HepG2 (cell line): ENCODE measurements around the gene RNASE11. TPM values are rescaled to one million over a fixed set of nuclear protein-coding genes. Genes with fewer than 3 reads are reported as not detected.

Source experiments
- ATAC-seq: fragments of 200-7000 bp; cut with Tn5 transposase; 3 replicates; pipeline ENCODE4 v1.9.1; 2020; ENCODE audit warnings: mild to moderate bottlenecking, moderate library complexity
- BruUV-seq: library from RNA; stranded (reverse); fragments of 400-500 nt; replicated peaks from 2 replicates; lab custom pipeline; 2021; lab: Mats Ljungman, UMichigan
- CTCF ChIA-PET: fragments of 300-600 bp; formaldehyde crosslinking; extraction: SDS; loops from one replicate; lab custom pipeline; 2021; ENCODE audit warnings: low total read pairs, inconsistent platforms, low intra/inter-chr PET ratio; lab: Yijun Ruan, JAX
- POLR2A ChIA-PET: fragments of 350-600 bp; sonication (Branson Sonifier 250); formaldehyde crosslinking; loops from one replicate; lab custom pipeline; 2020; ENCODE audit warnings: antibody characterized with exemption, inconsistent platforms; lab: Yijun Ruan, JAX
- DNase-seq: peaks from one replicate; pipeline ENCODE4 v3.0.0-alpha.2; 2015; ENCODE audit warnings: low spot score
- FAIRE-seq: peaks from 3 replicates; lab custom pipeline; 2011; peaks lifted over from hg19 to GRCh38; lab: Jason Lieb, UNC
- H2AFZ ChIP-seq: one replicate; pipeline ENCODE4 v1.6.1; 2011; ENCODE audit warnings: low read length, inconsistent platforms
- H3K27ac ChIP-seq: fragments of 300-600 bp; 3 replicates; pipeline ENCODE4 v1.8.0; 2011; ENCODE audit warnings: mixed run types, mild to moderate bottlenecking, mixed read lengths, low read length, inconsistent platforms; ENCODE audit not compliant: insufficient read depth; ENCODE audit errors: extremely low read length
- H3K27me3 ChIP-seq, 2 experiments: fragments of 200-600 bp in 1 of 2; 2 replicates in 1 of 2; 3 replicates in 1 of 2; pipeline versions ENCODE4 v1.6.0 to v1.8.0; 2011; ENCODE audit warnings: low read length in 2 of 2, mild to moderate bottlenecking in 2 of 2, moderate library complexity in 2 of 2, inconsistent platforms in 1 of 2; ENCODE audit not compliant: insufficient read depth in 2 of 2, control insufficient read depth in 1 of 2
- H3K36me3 ChIP-seq, 2 experiments: fragments of 200-600 bp in 1 of 2; replicated peaks in 1 of 2; 2 replicates in 1 of 2; 3 replicates in 1 of 2; pipeline versions ENCODE4 v1.5.1 to v1.8.0; 2011; ENCODE audit warnings: low read length in 2 of 2, inconsistent platforms in 1 of 2; ENCODE audit not compliant: insufficient read depth in 2 of 2, control insufficient read depth in 1 of 2
- H3K4me1 ChIP-seq: 2 replicates; pipeline ENCODE4 v1.5.1; 2012; ENCODE audit warnings: low read length, inconsistent platforms; ENCODE audit not compliant: insufficient read depth
- H3K4me2 ChIP-seq: 2 replicates; pipeline ENCODE4 v1.6.0; 2011; ENCODE audit warnings: low read depth, low read length, inconsistent platforms
- H3K4me3 ChIP-seq, 3 experiments: fragments of 200-600 bp in 1 of 3; sonication (generic), shearing (Covaris generic) in 1 of 3; replicated peaks in 1 of 3; 2 replicates each; pipeline ENCODE4 v1.5.1; 2011 to 2016; ENCODE audit warnings: low read length in 3 of 3, inconsistent platforms in 2 of 3, low read depth in 2 of 3, mild to moderate bottlenecking in 2 of 3, control low read depth in 1 of 3, mixed read lengths in 1 of 3; ENCODE audit not compliant: insufficient read depth in 1 of 3
- H3K79me2 ChIP-seq: one replicate; pipeline ENCODE4 v1.6.1; 2011; ENCODE audit warnings: low read length, inconsistent platforms; ENCODE audit not compliant: insufficient read depth
- H3K9ac ChIP-seq: 2 replicates; pipeline ENCODE4 v1.6.0; 2011; ENCODE audit warnings: mild to moderate bottlenecking, low read depth, low read length, inconsistent platforms; ENCODE audit not compliant: insufficient read depth
- H3K9me3 ChIP-seq: 2 replicates; pipeline ENCODE4 v1.5.1; 2012; ENCODE audit warnings: mild to moderate bottlenecking, low read length
- H4K20me1 ChIP-seq: 2 replicates; pipeline ENCODE4 v1.6.0; 2011; ENCODE audit warnings: inconsistent platforms, mild to moderate bottlenecking, low read length, moderate library complexity; ENCODE audit not compliant: insufficient read depth
- CEBPB ChIP-seq: IDR thresholded peaks from 2 replicates; pipeline ENCODE4 v1.6.1; 2011; ENCODE audit warnings: low read depth, low read length, improper control_type of control experiment, borderline replicate concordance
- E2F5 ChIP-seq: sonication (generic); formaldehyde crosslinking; conservative IDR thresholded peaks from 2 replicates; pipeline ENCODE4 v1.4.0; 2020; ENCODE audit warnings: missing genetic modification reagents
- ELF3 ChIP-seq: IDR thresholded peaks from 2 replicates; pipeline ENCODE4 v1.6.1; 2016; ENCODE audit warnings: missing genetic modification reagents, missing compliant biosample characterization
- EP300 ChIP-seq, 3 experiments: sonication (generic) in 1 of 3; formaldehyde crosslinking in 1 of 3; IDR thresholded peaks; 2 replicates each; pipeline versions ENCODE4 v1.5.1 to v1.6.1; 2011 to 2020; ENCODE audit warnings: low read depth in 2 of 3, low read length in 2 of 3, borderline replicate concordance in 1 of 3, improper control_type of control experiment in 1 of 3, mild to moderate bottlenecking in 1 of 3, missing genetic modification reagents in 1 of 3, moderate library complexity in 1 of 3
- ETV5 ChIP-seq: IDR thresholded peaks from 2 replicates; pipeline ENCODE4 v1.6.1; 2018; ENCODE audit warnings: missing biosample characterization, missing genetic modification reagents, inconsistent platforms, borderline replicate concordance
- FOXP1 ChIP-seq, 2 experiments: fragments of 450-650 bp in 1 of 2; IDR thresholded peaks; 2 replicates each; pipeline ENCODE4 v1.6.1; 2017 to 2018; ENCODE audit warnings: antibody characterized with exemption in 1 of 2
- HNRNPUL1 ChIP-seq: fragments of 200-400 bp; formaldehyde crosslinking; IDR thresholded peaks from 2 replicates; pipeline ENCODE4 v1.6.1; 2017; ENCODE audit warnings: low read depth, mild to moderate bottlenecking, low read length, moderate library complexity
- HOXA3 ChIP-seq: sonication (generic); formaldehyde crosslinking; IDR thresholded peaks from 2 replicates; pipeline ENCODE4 v1.5.0; 2020; ENCODE audit warnings: missing genetic modification reagents
- KLF12 ChIP-seq: sonication (generic); formaldehyde crosslinking; IDR thresholded peaks from 2 replicates; pipeline ENCODE4 v1.4.0; 2020; ENCODE audit warnings: missing genetic modification reagents, borderline replicate concordance
- MED1 ChIP-seq: sonication (generic); formaldehyde crosslinking; IDR thresholded peaks from 2 replicates; pipeline ENCODE4 v1.4.0; 2020; ENCODE audit warnings: missing genetic modification reagents
- NR2F6 ChIP-seq, 2 experiments: IDR thresholded peaks; 2 replicates each; pipeline ENCODE4 v1.6.1; 2016; ENCODE audit warnings: antibody characterized with exemption in 1 of 2, mild to moderate bottlenecking in 1 of 2
- PPARG ChIP-seq: conservative IDR thresholded peaks from 2 replicates; pipeline ENCODE4 v1.6.1; 2016; ENCODE audit warnings: missing biosample characterization, missing genetic modification reagents
- SOX5 ChIP-seq: IDR thresholded peaks from 2 replicates; pipeline ENCODE4 v1.6.1; 2016; ENCODE audit warnings: borderline replicate concordance
- ZNF282 ChIP-seq: fragments of 450-650 bp; IDR thresholded peaks from 2 replicates; pipeline ENCODE4 v1.6.1; 2018; ENCODE audit not compliant: partially characterized antibody
- ZNF547 ChIP-seq: sonication (generic); formaldehyde crosslinking; IDR thresholded peaks from 2 replicates; pipeline ENCODE4 v1.5.1; 2020; ENCODE audit warnings: mild to moderate bottlenecking, missing genetic modification reagents
- ZNF784 ChIP-seq: sonication (generic); formaldehyde crosslinking; IDR thresholded peaks from 2 replicates; pipeline ENCODE4 v1.5.1; 2020; ENCODE audit warnings: missing genetic modification reagents, mild to moderate bottlenecking, borderline replicate concordance
- WGBS: methylation state at CpG from one replicate; pipeline ENCODE4 v1.1.6; 2017; ENCODE audit warnings: low lambda C conversion rate; 5-methylcytosine and 5-hydroxymethylcytosine counted together
- in situ Hi-C: cut with HindIII; loops from 2 replicates; pipeline ENCODE4 v1.10.0; 2017; ENCODE audit warnings: low pct_unique_long_range_greater_than_20kb; ENCODE audit not compliant: extremely low pct_ligation_motif_present
- intact Hi-C: fragments of 100-400 bp; cut with micrococcal nuclease; formaldehyde crosslinking; loops from one replicate; pipeline ENCODE4 v1.10.0; 2022; ENCODE audit not compliant: unreplicated experiment
- polyA plus RNA-seq, 8 experiments: library from polyadenylated mRNA; depleted of rRNA in 3 of 8; stranded (reverse) in 7 of 8; unstranded in 1 of 8; fragments of >200 nt; fragmentation: Illumina TruSeq in 4 of 8; extraction: Trizol in 4 of 8; gene quantifications; 2 replicates each; pipeline versions ENCODE4 v1.2.1 to v1.2.3, GENCODE V29; 2011 to 2016; ENCODE audit warnings: low read depth in 4 of 8, missing spikeins in 1 of 8, mixed read lengths in 1 of 8; ENCODE audit not compliant: insufficient read depth in 1 of 8
- total RNA-seq, 5 experiments: library from RNA; depleted of rRNA; stranded (reverse); fragments of >200 nt; fragmentation: Illumina TruSeq; extraction: Trizol; gene quantifications; 2 replicates each; pipeline ENCODE4 v1.2.3, GENCODE V29; 2016; ENCODE audit warnings: low read depth in 1 of 5
- TF ChIP-seq, protein P1 (sequence below): IDR thresholded peaks from 2 replicates; pipeline ENCODE4 v1.6.1; 2016; ENCODE audit warnings: low read depth
- TF ChIP-seq, protein P2 (sequence below): sonication (generic); formaldehyde crosslinking; IDR thresholded peaks from 2 replicates; pipeline ENCODE4 v1.8.0; 2022; ENCODE audit warnings: missing genetic modification reagents, mild to moderate bottlenecking, moderate library complexity, borderline replicate concordance

Gene RNASE11
- total and polyA plus RNA-seq, 2 of the 13 experiments (the other 11 are each of a cell fraction or from before 2014, with no cell fraction given): not detected

GRCh38 chr14:20620798-20621478, 33.1 kb upstream of the RNASE11 start:
- Histone ChIP-seq H3K4me2 (peak overlapping the region; percentile 44), H3K9me3 (no peaks in the 10 kb centered on the region), H3K4me3 (peak overlapping the region in 1 of 3 experiments; percentile 29; a peak in 1 of 6 replicates), H3K4me1 (peaks cover 96% of the 10 kb centered on the region), H3K79me2 (no peaks in the 10 kb centered on the region), H2AFZ (no peak overlapping the region), H3K9ac (no peak overlapping the region), H4K20me1 (no peaks in the 10 kb centered on the region), H3K36me3 (no peaks in the 10 kb centered on the region), H3K27me3 (no peaks in the 10 kb centered on the region), H3K27ac (peak overlapping the region; percentile 17)
- CTCF ChIA-PET: no interaction called here
- ATAC-seq (peak; percentile 58), FAIRE-seq (peak; percentile 12), DNase-seq (peak; percentile 73)
- BruUV-seq: no TSS peak
- 0% methylated on average over 2 of the region's 2 CpGs for WGBS
- POLR2A ChIA-PET: interaction anchor here (1.1 to 1.8 kb wide), 4 partner anchors 38 to 66 kb away, joined by 4 to 5 read pairs (median 4); no protein-coding TSS in a partner anchor
- intact Hi-C loops: no loop called here
- in situ Hi-C loops: loop anchor here (25.0 kb wide), 1 partner anchor 159 kb away; the partner anchor contains the start of genes APEX1, OSGEP, PIP4P1 and PNP
- TF ChIP-seq ETV5 (CRISPR knock-in tag): peak; percentile 81; the same call in 1 of the 2 replicates
- TF ChIP-seq CEBPB: peak; percentile 66; the same call in 1 of the 2 replicates
- TF ChIP-seq MED1 (CRISPR knock-in tag): peak; percentile 49; the same call in 1 of the 2 replicates
- peak; percentile 33; the same call in 1 of the 2 replicates for TF ChIP-seq SOX5 (CRISPR knock-in tag)
- 0 out of 2 replicates have a peak, but pooled peaks have one; percentile 15 for TF ChIP-seq HOXA3 (CRISPR knock-in tag)
- TF ChIP-seq ZNF282: no peak
- 0 out of 2 replicates have a peak, but pooled peaks have one; percentile 54 for TF ChIP-seq ZNF784 (CRISPR knock-in tag)
- TF ChIP-seq NR2F6 (IDR thresholded peaks at IDR 0.05): peak; percentile 11; the same call in 1 of the 2 replicates
- no peak for TF ChIP-seq NR2F6 (CRISPR knock-in tag; IDR thresholded peaks at IDR 0.05)
- TF ChIP-seq EP300 (IDR thresholded peaks at IDR 0.05; ENCODE audit: low read depth in 2 of 2, low read length in 2 of 2): peak in 1 of 2 experiments; percentile 69; a peak in 2 of 4 replicates
- TF ChIP-seq EP300 (CRISPR knock-in tag; IDR thresholded peaks at IDR 0.05; ENCODE audit: borderline replicate concordance): no peak
- peak; percentile 66; the same call in 1 of the 2 replicates for TF ChIP-seq ZNF547 (CRISPR knock-in tag)
- no peak for TF ChIP-seq E2F5 (CRISPR knock-in tag)
- TF ChIP-seq, protein P1, sequence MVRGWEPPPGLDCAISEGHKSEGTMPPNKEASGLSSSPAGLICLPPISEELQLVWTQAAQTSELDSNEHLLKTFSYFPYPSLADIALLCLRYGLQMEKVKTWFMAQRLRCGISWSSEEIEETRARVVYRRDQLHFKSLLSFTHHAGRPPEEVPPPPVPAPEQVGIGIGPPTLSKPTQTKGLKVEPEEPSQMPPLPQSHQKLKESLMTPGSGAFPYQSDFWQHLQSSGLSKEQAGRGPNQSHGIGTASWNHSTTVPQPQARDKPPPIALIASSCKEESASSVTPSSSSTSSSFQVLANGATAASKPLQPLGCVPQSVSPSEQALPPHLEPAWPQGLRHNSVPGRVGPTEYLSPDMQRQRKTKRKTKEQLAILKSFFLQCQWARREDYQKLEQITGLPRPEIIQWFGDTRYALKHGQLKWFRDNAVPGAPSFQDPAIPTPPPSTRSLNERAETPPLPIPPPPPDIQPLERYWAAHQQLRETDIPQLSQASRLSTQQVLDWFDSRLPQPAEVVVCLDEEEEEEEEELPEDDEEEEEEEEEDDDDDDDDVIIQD (CRISPR knock-in tag): peak; percentile 30; the same call in 1 of the 2 replicates
- TF ChIP-seq, protein P2, sequence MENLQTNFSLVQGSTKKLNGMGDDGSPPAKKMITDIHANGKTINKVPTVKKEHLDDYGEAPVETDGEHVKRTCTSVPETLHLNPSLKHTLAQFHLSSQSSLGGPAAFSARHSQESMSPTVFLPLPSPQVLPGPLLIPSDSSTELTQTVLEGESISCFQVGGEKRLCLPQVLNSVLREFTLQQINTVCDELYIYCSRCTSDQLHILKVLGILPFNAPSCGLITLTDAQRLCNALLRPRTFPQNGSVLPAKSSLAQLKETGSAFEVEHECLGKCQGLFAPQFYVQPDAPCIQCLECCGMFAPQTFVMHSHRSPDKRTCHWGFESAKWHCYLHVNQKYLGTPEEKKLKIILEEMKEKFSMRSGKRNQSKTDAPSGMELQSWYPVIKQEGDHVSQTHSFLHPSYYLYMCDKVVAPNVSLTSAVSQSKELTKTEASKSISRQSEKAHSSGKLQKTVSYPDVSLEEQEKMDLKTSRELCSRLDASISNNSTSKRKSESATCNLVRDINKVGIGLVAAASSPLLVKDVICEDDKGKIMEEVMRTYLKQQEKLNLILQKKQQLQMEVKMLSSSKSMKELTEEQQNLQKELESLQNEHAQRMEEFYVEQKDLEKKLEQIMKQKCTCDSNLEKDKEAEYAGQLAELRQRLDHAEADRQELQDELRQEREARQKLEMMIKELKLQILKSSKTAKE: no peak
- peak; percentile 74 for TF ChIP-seq ELF3 (CRISPR knock-in tag)
- peak; percentile 41 for TF ChIP-seq PPARG (CRISPR knock-in tag)
- TF ChIP-seq HNRNPUL1: no peak
- no peak for TF ChIP-seq KLF12 (CRISPR knock-in tag)
- TF ChIP-seq FOXP1 (IDR thresholded peaks at IDR 0.05): no peak
- peak; percentile 51; the same call in 1 of the 2 replicates for TF ChIP-seq FOXP1 (CRISPR knock-in tag; IDR thresholded peaks at IDR 0.05)
